ENCODE measurements around the gene COPRS.
"Not testable (repeated sequence)": the region's sequence is repeated elsewhere in the genome, so short reads cannot be mapped to it uniquely, and the experiment has no call there.

DNA sequence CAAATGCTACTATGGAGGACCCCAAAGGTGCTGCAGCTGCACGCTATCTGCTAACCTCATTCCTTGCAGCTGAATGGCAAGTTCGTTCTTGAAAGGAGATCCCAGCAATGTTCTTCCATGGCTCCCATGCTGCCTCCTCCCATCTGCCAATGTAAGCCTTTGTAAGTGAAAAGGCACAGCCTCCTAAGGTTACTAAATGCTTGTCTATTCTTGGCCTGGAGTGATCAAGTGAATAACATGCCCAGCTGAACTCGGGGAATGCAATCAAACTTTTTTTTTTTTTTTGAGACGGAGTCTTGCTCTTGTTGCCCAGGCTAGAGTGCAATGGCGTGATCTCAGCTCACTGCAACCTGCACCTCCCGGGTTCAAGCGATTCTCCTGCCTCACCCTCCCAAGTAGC, 49.2 kb downstream of the COPRS start:
- TF ChIP-seq, protein P1, sequence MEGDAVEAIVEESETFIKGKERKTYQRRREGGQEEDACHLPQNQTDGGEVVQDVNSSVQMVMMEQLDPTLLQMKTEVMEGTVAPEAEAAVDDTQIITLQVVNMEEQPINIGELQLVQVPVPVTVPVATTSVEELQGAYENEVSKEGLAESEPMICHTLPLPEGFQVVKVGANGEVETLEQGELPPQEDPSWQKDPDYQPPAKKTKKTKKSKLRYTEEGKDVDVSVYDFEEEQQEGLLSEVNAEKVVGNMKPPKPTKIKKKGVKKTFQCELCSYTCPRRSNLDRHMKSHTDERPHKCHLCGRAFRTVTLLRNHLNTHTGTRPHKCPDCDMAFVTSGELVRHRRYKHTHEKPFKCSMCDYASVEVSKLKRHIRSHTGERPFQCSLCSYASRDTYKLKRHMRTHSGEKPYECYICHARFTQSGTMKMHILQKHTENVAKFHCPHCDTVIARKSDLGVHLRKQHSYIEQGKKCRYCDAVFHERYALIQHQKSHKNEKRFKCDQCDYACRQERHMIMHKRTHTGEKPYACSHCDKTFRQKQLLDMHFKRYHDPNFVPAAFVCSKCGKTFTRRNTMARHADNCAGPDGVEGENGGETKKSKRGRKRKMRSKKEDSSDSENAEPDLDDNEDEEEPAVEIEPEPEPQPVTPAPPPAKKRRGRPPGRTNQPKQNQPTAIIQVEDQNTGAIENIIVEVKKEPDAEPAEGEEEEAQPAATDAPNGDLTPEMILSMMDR (IDR thresholded peaks at IDR 0.05), result not testable (repeated sequence)
- TF ChIP-seq POLR2AphosphoS5 (IDR thresholded peaks at IDR 0.05), result not testable (repeated sequence)

Data from suprapubic skin (tissue), 3 donors.